ENCODE results near the gene RNF157.

DNA sequence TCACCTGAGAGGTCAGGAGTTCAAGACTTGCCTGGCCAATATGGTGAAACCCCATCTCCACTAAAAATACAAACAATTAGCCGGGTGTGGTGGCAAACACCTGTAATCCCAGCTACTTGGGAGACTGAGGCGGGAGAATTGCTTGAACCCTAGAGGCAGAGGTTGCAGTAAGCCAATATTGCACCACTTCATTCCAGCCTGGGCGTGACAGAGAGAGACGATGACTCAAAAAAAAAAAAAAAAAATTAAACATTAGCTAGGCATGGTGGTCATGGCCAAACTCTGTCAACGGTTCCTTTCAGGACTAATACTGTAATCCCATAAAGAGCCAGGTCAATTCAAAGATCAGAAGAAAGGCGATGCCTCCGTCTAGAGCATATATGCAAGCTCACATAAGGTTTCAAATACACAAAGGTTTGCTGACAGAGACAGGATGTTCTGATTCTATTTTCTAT lies 2.4 kb downstream of the RNF157 start:
- TF ChIP-seq, protein P1, sequence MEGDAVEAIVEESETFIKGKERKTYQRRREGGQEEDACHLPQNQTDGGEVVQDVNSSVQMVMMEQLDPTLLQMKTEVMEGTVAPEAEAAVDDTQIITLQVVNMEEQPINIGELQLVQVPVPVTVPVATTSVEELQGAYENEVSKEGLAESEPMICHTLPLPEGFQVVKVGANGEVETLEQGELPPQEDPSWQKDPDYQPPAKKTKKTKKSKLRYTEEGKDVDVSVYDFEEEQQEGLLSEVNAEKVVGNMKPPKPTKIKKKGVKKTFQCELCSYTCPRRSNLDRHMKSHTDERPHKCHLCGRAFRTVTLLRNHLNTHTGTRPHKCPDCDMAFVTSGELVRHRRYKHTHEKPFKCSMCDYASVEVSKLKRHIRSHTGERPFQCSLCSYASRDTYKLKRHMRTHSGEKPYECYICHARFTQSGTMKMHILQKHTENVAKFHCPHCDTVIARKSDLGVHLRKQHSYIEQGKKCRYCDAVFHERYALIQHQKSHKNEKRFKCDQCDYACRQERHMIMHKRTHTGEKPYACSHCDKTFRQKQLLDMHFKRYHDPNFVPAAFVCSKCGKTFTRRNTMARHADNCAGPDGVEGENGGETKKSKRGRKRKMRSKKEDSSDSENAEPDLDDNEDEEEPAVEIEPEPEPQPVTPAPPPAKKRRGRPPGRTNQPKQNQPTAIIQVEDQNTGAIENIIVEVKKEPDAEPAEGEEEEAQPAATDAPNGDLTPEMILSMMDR (IDR thresholded peaks at IDR 0.05), result no peak
- TF ChIP-seq POLR2AphosphoS5 (IDR thresholded peaks at IDR 0.05; ENCODE audit: insufficient read depth in 1 of 2, low read depth in 1 of 2), result no peak
